ENCODE data around the gene HPSE. TPM values are rescaled to one million over a fixed set of nuclear protein-coding genes. Genes with fewer than 3 reads are reported as not detected.
"Not testable (repeated sequence)": the region's sequence is repeated elsewhere in the genome, so short reads cannot be mapped to it uniquely, and the experiment has no call there.

HPSE gene
- total RNA-seq, 1 donor, result 0.36 TPM

DNA sequence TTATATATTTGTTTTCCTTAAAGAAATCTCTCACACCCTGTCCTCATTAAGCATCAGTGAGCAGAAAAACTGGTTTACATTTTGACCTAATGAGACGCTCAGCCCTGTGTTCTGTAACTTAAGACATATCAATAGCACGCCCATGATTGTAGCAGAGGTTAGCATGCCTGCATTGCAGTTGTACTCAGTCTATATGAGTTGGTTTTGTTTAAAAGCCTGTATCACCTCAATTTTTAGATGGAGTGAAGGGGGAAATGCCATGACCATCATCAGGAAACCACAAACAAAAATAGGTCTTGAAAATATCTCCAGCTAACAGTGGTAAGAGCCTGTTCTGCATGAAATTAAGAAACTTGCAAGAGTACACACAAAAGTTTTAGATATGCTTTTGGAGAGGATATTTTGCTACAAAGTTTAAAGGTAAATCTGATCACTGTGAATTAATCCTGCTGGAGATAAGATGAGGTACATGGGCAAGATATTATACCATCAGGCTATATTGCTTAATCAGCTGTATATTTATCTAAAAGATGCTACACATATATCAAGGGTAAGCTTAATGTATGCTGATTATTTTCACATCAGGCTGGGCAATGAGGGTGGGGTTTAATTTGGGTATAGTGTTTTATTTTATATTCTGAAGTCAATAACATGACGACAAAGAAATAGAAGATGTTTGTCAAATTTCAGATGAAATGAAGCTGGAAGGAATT lies 36.9 kb downstream of the HPSE start:
- DNase-seq (ENCODE audit: insufficient read length, low spot score, missing footprints), result no peak
- Histone ChIP-seq H3K4me3 (ENCODE audit: insufficient read depth, low read length) (no peak overlapping the region), H3K27ac (ENCODE audit: low read depth, low read length) (no peak overlapping the region), H2AFZ (ENCODE audit: low read length) (no peak overlapping the region), H3K27me3 (ENCODE audit: insufficient read depth, low read length) (peaks cover 2% of the 10 kb centered on the region), H3K4me1 (ENCODE audit: insufficient read depth, low read length) (no peaks in the 10 kb centered on the region), H3K36me3 (ENCODE audit: insufficient read depth, low read length) (no peaks in the 10 kb centered on the region), H3K79me2 (ENCODE audit: insufficient read depth, low read length) (no peaks in the 10 kb centered on the region), H4K20me1 (ENCODE audit: insufficient read depth, low read length) (no peaks in the 10 kb centered on the region), H3K4me2 (ENCODE audit: insufficient read depth, low read length) (no peak overlapping the region), H3K9me3 (ENCODE audit: low read depth, low read length) (no peaks in the 10 kb centered on the region)
- TF ChIP-seq, protein P1, sequence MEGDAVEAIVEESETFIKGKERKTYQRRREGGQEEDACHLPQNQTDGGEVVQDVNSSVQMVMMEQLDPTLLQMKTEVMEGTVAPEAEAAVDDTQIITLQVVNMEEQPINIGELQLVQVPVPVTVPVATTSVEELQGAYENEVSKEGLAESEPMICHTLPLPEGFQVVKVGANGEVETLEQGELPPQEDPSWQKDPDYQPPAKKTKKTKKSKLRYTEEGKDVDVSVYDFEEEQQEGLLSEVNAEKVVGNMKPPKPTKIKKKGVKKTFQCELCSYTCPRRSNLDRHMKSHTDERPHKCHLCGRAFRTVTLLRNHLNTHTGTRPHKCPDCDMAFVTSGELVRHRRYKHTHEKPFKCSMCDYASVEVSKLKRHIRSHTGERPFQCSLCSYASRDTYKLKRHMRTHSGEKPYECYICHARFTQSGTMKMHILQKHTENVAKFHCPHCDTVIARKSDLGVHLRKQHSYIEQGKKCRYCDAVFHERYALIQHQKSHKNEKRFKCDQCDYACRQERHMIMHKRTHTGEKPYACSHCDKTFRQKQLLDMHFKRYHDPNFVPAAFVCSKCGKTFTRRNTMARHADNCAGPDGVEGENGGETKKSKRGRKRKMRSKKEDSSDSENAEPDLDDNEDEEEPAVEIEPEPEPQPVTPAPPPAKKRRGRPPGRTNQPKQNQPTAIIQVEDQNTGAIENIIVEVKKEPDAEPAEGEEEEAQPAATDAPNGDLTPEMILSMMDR (IDR thresholded peaks at IDR 0.05; ENCODE audit: extremely low read depth, low read depth, low read length), result no peak

DNA sequence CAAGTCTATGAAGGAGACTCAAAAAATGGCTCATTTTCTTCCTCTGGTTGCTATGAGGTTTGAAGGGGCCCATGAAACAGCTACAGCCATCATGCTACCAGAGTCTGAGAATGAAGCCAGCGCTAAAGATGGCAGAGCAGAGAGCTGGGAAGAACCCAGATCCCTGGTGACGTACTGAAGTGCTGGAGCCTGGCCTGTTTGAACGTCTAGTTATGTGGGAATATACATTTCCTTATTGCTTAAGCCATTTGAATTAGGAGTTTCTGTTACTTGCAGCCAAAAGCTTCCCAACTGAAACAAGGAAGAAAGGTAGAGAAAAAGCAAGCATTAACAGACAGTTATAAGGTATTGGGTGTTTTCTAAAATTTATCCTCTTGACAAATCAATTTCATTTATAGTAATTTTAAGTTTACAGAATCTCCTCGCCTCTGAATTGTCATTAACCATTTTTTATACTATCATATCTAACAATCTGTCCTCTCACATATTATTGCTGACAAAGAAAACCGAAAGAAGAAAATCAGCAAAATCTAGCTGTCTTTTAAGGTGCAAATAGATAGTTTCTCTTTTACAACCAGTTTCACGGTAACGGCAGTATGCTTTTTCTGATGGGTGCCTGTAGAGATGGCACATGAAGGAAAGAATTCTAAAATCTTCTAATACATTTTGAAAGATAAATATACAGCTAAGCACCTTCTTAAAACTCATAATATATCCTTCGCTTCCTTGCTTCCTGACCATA lies 41.2 kb downstream of the HPSE start:
- Histone ChIP-seq H3K9me3 (ENCODE audit: low read depth, low read length) (no peaks in the 10 kb centered on the region), H4K20me1 (ENCODE audit: insufficient read depth, low read length) (no peaks in the 10 kb centered on the region), H3K27me3 (ENCODE audit: insufficient read depth, low read length) (peaks cover 2% of the 10 kb centered on the region), H2AFZ (ENCODE audit: low read length) (peak overlapping the region; percentile 59), H3K4me1 (ENCODE audit: insufficient read depth, low read length) (no peaks in the 10 kb centered on the region), H3K4me3 (ENCODE audit: insufficient read depth, low read length) (no peak overlapping the region), H3K4me2 (ENCODE audit: insufficient read depth, low read length) (no peak overlapping the region), H3K36me3 (ENCODE audit: insufficient read depth, low read length) (no peaks in the 10 kb centered on the region), H3K27ac (ENCODE audit: low read depth, low read length) (no peak overlapping the region), H3K79me2 (ENCODE audit: insufficient read depth, low read length) (no peaks in the 10 kb centered on the region)
- TF ChIP-seq, protein P1 (IDR thresholded peaks at IDR 0.05; ENCODE audit: extremely low read depth, low read depth, low read length), result no peak
- DNase-seq (ENCODE audit: insufficient read length, low spot score, missing footprints), result no peak

DNA sequence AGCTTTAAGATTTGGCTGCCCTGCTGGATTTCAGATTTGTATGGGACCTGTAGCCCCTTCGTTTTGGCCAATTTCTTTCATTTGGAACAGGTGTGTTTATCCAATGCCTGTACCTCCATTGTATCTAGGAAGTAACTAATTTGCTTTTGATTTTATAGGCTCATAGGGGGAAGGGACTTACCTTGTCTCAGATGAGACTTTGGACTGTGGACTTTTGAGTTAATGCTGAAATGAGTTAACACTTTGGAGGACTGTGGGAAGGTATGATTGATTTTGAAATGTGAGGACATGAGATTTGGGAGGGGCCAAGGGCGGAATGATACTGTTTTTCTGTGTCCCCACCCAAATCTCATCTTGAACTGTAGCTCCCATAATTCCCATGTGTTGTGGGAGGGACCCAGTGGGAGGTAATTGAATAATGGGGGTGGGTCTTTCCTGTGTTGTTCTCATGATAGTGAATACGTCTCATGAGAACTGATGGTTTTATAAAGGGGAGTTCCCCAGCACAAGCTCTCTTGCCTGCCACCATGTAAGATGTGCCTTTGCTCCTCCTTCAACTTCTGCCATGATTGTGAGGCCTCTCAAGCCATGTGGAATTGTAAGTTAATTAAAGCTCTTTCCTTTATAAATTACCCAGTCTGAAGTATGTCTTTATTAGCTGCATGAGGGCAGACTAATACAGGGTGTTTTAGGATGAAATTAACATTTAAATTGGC lies 44.4 kb downstream of the HPSE start:
- DNase-seq (ENCODE audit: insufficient read length, low spot score, missing footprints); H4K20me1 ChIP-seq (ENCODE audit: insufficient read depth, low read length); H3K4me1 ChIP-seq (ENCODE audit: insufficient read depth, low read length); H2AFZ ChIP-seq (ENCODE audit: low read length); H3K36me3 ChIP-seq (ENCODE audit: insufficient read depth, low read length); H3K27me3 ChIP-seq (ENCODE audit: insufficient read depth, low read length); H3K4me3 ChIP-seq (ENCODE audit: insufficient read depth, low read length); H3K4me2 ChIP-seq (ENCODE audit: insufficient read depth, low read length); H3K27ac ChIP-seq (ENCODE audit: low read depth, low read length); H3K9me3 ChIP-seq (ENCODE audit: low read depth, low read length); H3K79me2 ChIP-seq (ENCODE audit: insufficient read depth, low read length): not testable (repeated sequence)

DNA sequence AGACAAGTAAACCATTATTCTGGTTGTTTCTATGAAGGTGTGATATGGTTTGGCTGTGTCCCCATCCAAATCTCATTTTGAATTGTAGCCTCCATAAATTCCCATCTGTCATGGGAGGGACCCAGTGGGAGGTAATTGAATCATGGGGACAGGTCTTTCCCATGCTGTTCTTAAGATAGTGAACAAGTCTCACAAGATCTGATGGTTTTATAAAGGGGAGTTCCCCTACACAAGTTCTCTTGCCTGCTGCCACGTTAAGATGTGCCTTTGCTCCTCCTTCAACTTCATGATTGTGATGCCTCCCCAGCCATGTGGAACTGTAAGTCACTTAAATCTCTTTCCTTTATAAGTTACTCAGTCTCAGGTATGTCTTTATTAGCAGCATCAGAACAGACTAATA lies 46.3 kb downstream of the HPSE start:
- not testable (repeated sequence) for H3K4me3 ChIP-seq (ENCODE audit: insufficient read depth, low read length); H3K36me3 ChIP-seq (ENCODE audit: insufficient read depth, low read length); H3K79me2 ChIP-seq (ENCODE audit: insufficient read depth, low read length); H3K27ac ChIP-seq (ENCODE audit: low read depth, low read length); H3K4me2 ChIP-seq (ENCODE audit: insufficient read depth, low read length); H3K4me1 ChIP-seq (ENCODE audit: insufficient read depth, low read length); H4K20me1 ChIP-seq (ENCODE audit: insufficient read depth, low read length); H3K27me3 ChIP-seq (ENCODE audit: insufficient read depth, low read length); DNase-seq (ENCODE audit: insufficient read length, low spot score, missing footprints); H3K9me3 ChIP-seq (ENCODE audit: low read depth, low read length); H2AFZ ChIP-seq (ENCODE audit: low read length)
